Measurements from ENCODE around the gene SHTN1.

Gene SHTN1

DNA sequence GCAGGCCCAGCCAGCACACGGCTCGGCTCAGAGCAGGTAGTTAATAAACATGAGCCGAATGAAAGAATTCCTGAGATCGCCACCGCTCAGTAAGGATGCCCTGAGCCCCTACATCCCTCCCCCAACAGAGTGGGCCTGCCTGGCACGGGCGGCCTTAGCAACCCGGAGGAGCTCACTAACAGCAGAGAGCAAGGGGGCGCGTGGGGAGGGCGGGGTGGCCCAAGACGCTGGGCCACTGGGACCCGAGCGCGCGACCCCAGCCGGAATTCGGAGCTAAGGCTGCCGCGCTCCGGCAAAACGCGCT lies 156.1 kb downstream of the SHTN1 start:
- no peak for DNase-seq (ENCODE audit: low read depth in 1 of 2, low spot score in 1 of 2)
- in situ Hi-C loops (cut with HindIII; ENCODE audit: low pct_unique_long_range_greater_than_20kb, low sequenced_read_pairs), result no loop called here
- TF ChIP-seq JUND (IDR thresholded peaks at IDR 0.05; ENCODE audit: low read depth), result no peak

DNA sequence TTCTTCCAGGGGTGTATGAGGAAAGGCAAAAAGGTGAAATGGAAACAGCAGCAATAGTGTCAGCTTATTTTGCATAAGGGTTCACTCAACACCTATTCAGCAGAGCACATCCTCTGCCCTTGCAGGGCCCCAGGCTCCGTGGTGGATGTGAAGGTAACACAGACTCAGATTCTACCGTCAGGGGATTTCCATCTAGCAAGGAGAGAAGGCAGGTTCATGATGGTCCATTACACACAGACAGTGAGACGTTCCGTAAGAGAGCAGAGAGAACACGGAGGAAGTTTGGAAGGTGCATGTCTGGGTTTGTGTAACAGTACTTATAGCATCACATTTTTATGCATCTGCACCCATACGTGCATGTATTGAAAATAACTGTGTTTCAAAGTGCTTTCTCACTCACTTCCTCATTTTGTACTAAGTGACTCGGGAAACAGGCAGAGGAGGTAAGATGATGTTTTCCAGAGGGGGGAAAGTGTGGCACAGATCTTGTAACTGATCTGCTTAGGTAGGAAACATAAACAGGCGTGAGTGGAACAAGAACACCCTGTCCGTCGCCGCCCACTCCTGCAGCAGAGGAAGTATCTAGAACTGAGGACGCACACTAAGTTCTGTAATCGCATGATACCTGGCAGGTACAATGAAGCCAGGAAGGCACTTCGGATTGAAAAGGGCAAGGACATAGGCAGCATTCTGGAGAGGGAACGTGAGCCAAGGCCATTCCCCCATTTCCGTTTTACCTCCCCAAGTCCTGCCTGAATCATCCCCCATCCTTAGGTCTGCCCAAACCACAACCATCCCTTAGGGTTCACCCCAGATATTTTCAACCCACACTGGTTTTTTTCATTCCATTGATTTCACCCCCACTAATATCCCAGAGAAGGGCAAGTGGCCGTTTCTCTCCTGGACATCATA lies 156.7 kb downstream of the SHTN1 start:
- no peak for TF ChIP-seq JUND (IDR thresholded peaks at IDR 0.05; ENCODE audit: low read depth)
- no peak for DNase-seq (ENCODE audit: low read depth in 1 of 2, low spot score in 1 of 2)
- in situ Hi-C loops (cut with HindIII; ENCODE audit: low pct_unique_long_range_greater_than_20kb, low sequenced_read_pairs), result no loop called here

DNA sequence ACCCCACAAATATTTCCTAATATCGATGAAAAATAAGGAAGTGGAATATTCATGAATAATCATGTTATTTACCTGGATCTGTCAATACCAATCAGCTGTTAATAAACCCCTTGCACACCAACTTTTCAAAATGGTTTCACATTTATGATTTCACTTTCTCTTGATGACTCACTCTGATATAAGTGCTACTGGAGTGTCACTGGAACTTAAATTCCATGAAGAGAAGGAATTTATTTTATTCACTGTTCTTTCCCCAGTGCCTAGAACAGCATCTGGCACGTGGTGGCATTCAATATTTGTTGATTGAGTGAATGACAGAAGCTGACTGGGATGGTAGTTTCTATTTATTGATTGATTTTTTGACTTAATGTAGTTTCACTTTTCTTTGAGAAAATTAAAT lies 159.2 kb downstream of the SHTN1 start:
- in situ Hi-C loops (cut with HindIII; ENCODE audit: low pct_unique_long_range_greater_than_20kb, low sequenced_read_pairs), result no loop called here
- no peak for TF ChIP-seq JUND (IDR thresholded peaks at IDR 0.05; ENCODE audit: low read depth)
- DNase-seq (ENCODE audit: low read depth in 1 of 2, low spot score in 1 of 2), result no peak

DNA sequence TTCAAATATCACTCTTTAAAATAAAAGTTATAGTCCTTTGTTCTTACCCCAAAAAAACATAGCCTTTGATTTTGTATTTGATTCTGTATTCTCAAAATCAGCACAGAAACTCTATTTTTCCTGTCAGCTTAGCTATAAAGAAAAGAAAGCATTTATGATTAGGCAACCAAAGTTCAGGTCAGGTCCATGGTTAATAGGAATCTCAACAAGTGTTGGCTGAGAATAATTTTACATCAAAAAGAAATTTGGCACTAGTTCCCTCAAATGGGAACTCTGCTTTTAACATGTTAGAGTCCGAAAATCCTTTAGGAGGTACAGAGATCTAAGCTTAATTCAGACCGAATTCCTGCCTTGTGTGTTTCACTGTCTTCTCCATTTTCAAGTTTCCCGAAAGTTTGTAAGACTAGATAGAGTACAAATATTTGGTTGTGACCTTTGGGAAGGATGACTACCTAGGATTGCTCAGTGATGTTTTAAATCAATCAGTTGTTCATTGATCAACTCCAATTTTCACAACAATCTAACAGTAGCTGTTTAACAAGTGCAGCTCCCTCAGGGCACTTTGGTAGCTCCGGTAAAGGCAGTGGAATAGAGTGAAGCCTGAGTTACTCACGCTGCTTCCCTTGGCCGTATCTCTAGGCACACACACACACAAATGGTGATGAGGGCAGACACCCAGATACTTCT lies 164.5 kb downstream of the SHTN1 start:
- in situ Hi-C loops (cut with HindIII; ENCODE audit: low pct_unique_long_range_greater_than_20kb, low sequenced_read_pairs), result no loop called here
- no peak for DNase-seq (ENCODE audit: low read depth in 1 of 2, low spot score in 1 of 2)
- no peak for TF ChIP-seq JUND (IDR thresholded peaks at IDR 0.05; ENCODE audit: low read depth)

DNA sequence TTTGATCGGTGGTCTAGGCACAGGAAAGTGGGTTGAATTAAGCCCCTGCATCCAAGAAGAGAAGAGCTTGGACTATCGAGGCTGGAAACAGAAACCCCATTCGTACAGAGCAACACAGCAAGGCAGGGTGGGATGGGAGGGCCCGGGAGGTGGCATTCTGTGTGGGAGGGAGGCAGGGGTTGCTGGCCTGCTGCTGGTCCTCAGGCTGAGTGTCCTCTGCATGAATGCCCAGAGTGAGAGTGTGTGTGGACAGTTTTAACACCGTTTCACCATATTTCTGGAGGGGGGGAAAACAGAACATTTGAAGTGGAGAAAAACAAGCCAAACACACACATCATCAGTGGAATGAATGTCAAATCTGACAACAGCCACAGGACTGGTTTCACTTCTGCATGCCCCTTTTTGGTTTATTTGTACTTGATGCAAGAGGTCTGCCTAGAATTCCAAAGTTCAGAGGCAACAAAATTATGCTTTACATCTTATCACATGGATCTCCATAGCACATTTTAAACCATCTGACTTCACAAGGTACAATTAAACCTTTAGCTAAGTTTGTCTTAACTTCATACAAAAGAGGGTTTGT lies 166.8 kb downstream of the SHTN1 start:
- TF ChIP-seq JUND (IDR thresholded peaks at IDR 0.05; ENCODE audit: low read depth), result no peak
- in situ Hi-C loops (cut with HindIII; ENCODE audit: low pct_unique_long_range_greater_than_20kb, low sequenced_read_pairs), result no loop called here
- DNase-seq (ENCODE audit: low read depth in 1 of 2, low spot score in 1 of 2), result no peak

DNA sequence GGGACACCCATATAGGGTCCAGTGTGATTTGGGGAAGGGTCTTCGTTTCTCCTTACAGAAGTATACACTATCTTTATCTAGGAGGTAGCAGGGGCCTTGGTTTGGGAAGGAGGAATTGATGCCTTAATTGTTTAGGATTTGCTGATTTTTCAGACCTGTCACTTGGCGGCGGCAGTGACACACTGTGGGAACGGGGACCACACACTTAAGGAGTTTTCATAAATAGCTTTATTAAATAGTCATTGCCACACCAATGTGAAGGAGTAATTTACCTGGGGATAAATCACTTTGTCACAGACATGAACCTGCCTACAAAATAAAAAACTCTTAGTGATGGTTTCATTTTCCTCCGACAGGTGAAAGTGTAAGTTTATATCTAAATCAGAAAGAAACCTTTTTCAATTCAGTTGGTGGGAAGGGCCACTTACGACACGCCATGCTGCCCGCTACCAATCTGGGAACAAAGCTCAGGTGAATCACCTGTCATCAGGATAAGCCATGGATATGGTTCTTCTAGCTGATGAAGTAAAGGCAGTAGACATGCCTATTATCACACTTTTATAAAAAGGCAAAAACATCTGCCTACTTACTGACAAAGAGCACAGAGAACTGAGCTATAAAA lies 168.0 kb downstream of the SHTN1 start:
- peak in 1 of 2 experiments; percentile 32 for DNase-seq (ENCODE audit: low read depth in 1 of 2, low spot score in 1 of 2)
- no peak for TF ChIP-seq JUND (IDR thresholded peaks at IDR 0.05; ENCODE audit: low read depth)

DNA sequence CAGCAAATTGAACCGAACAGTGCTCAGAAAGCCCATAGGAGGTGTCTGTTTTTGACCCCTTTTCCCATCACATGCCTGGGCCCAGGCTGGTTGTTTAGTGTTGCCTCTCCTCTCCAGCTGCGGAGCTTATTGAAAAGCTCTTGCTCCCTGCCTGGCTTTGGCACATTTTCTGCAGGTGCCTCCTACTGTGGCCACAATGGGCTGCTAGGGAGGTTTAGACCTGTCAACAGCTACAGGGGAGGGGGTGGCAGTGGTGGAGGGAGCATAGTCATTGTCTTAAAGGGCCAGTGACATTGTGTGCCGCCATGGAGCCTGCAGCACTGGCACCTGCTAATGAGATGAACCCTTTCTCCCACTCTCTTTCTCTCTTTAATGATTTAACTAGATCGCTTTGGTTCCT lies 168.9 kb downstream of the SHTN1 start:
- DNase-seq (ENCODE audit: low read depth in 1 of 2, low spot score in 1 of 2), result peak in 1 of 2 experiments; percentile 40
- in situ Hi-C loops (cut with HindIII; ENCODE audit: low pct_unique_long_range_greater_than_20kb, low sequenced_read_pairs), result no loop called here
- no peak for TF ChIP-seq JUND (IDR thresholded peaks at IDR 0.05; ENCODE audit: low read depth)

More for the DNA sequence above, 168.0 kb downstream of the SHTN1 start:
- in situ Hi-C loops (cut with HindIII; ENCODE audit: low pct_unique_long_range_greater_than_20kb, low sequenced_read_pairs), result no loop called here

DNA sequence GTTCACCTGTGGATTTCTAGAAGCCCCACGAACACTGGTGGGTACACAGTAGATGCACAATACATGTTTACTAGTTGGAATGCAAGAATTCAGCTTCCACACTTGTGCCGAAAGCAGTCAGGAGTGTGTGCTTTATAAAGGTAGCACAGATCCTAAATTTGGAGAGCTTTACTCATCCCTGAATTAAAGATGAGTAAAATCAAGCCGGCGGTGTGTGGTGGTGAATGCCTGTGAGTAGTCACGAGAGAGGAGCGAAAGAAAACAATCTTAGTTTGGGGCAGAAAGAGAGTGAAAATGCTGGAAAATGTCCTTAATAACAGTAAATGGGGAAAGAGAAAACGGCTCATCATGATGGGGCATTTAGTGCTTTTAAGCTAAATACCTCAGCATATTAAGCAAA lies 169.3 kb downstream of the SHTN1 start:
- no peak for DNase-seq (ENCODE audit: low read depth in 1 of 2, low spot score in 1 of 2)
- TF ChIP-seq JUND (IDR thresholded peaks at IDR 0.05; ENCODE audit: low read depth), result no peak
- in situ Hi-C loops (cut with HindIII; ENCODE audit: low pct_unique_long_range_greater_than_20kb, low sequenced_read_pairs), result no loop called here

DNA sequence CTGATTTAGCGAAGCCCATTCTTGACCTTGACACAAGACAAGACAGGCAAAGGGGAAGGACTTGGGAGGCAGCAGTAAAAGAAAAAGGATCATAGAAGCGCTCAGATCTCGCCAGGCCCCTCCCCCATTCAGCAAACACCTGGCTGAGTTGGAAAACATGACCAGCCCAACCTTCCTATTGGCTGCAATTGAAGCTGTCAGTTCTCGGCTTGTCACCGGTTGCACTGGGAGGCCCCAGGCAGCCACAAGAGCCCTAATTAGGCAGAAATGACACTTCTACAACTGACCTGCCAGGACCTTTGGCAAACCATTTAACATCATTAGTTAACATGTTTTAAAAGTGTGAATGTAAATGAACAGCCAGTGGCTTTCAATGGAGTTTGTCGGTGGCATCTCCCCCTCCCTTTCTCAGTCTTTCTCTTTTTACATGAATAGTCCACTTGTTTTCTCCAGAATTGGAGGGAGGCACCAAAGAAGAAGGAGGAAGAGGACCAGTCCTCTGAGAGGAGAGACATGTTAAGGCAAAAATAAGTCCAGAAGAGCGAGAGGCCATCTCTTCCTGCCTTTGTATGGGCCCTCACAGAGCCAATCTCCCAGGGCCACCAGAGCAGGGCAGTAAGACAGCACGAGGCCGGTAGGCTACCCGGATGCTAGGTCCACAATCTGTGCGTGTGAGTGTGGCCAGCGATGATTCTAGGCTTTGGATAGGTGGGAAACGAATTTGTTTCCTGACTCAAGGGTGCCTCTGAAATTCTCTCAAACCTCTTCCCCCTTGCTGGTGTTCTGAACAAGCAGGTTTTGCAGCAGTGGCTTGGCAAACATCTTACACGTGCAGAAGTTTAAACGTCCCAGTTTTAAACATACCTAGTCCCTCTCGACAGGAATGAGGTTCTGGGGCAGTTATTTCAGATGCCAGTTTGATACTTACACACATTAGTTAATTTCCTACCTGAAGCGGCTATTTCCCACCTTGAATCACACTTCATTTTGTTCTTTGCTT lies 170.7 kb downstream of the SHTN1 start:
- in situ Hi-C loops (cut with HindIII; ENCODE audit: low pct_unique_long_range_greater_than_20kb, low sequenced_read_pairs), result no loop called here
- peak in 1 of 2 experiments; percentile 47 for DNase-seq (ENCODE audit: low read depth in 1 of 2, low spot score in 1 of 2)
- TF ChIP-seq JUND (IDR thresholded peaks at IDR 0.05; ENCODE audit: low read depth), result no peak

DNA sequence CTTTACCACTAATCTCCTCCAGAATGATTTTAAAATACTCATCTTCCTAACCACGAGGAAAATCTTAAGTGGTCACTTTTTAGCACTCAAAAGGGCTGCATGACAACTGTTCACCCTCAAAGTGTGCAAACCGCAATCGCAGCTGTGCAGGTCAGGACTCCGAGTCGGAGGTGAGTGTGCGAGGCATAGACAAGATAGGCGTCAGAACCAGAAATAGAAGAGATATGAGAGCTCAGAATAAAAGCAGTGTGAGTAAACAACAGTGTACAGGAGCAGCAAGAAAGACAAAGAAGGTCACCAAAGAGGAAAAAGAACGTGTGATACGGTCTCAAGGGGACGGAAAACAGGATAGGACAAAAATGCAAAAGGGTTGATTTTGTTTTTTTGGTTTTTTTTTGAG lies 173.2 kb downstream of the SHTN1 start:
- in situ Hi-C loops (cut with HindIII; ENCODE audit: low pct_unique_long_range_greater_than_20kb, low sequenced_read_pairs), result no loop called here

More for the DNA sequence above, 173.2 kb downstream of the SHTN1 start:
- TF ChIP-seq JUND (IDR thresholded peaks at IDR 0.05; ENCODE audit: low read depth), result no peak
- no peak for DNase-seq (ENCODE audit: low read depth in 1 of 2, low spot score in 1 of 2)
